ENCODE results near the gene ATP2B2. TPM values are rescaled to one million over a fixed set of nuclear protein-coding genes. Genes with fewer than 3 reads are reported as not detected.

Gene ATP2B2
- not detected for total RNA-seq

DNA sequence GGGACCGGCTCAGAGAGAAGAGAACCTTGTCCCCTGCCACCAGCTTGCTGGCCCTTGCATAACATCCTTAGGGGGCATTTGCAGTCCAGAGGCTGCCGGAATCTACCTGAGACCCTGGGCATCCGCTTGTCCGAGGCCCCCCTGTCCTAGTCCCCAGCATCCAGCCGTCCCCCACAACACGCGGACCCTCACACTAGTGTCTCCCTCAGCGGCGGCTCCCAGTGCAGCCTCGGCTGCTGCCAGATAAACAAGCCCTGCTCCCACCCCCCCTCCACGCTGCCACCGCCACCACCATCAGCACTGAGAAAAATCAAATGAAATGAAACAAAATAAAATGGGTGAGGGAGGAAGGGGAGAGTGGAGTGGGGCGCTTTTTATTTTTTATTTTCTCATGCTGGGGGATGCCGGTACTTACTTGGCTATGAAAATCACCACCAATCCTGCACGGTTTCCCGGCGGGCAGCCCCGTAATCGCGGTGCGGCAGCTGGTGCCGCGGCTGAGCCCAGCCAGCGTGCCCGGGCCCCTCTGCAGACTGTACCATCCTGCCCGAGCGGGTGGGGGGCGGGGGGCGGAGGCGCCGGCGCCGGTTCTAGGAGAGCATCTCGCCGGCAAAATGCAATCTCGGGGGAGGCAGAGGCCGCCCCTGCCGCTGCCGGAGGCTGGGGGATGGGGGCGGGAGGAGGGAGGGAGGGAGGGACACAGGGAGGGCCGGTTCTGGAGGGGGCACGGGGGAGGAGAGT lies at the start of gene ATP2B2:
TSS of gene ATP2B2 (minus strand) at position 537 of the 741 bp plus-strand sequence. CDS start 56,043 bp downstream, outside the sequence.
- no peaks in the 10 kb centered on the region for H3K4me1 ChIP-seq (ENCODE audit: insufficient read depth, low read length)
- H3K9me3 ChIP-seq (ENCODE audit: low read depth, low read length): no peaks in the 10 kb centered on the region
- peaks cover 11% of the 10 kb centered on the region for H3K27me3 ChIP-seq (ENCODE audit: insufficient read depth, low read length)
- H3K4me3 ChIP-seq (ENCODE audit: low read length): no peak within 1 kb of the TSS

DNA sequence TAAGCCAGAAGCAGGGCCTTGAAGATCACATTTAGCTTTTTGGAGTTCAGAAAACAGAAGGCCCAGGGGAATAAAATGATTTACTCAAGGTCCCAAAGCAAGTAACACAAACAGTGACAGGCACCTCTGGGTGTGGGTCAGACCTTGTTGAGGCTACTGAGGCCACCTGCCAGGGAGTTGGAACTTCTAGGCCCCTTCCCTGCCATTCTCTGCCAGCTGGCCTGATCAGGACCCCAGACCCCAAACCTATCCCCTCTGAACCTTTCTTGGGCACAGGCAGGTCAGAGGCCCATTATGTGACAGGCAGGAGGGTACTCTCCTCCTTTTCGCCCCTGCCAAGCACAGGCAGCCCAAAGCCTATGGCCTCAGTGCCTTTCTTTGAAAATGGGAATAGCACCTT lies 49.4 kb upstream of the ATP2B2 start:
- H3K9me3 ChIP-seq (ENCODE audit: low read depth, low read length): no peaks in the 10 kb centered on the region
- H3K27me3 ChIP-seq (ENCODE audit: insufficient read depth, low read length): no peaks in the 10 kb centered on the region
- H3K4me3 ChIP-seq (ENCODE audit: low read length): no peak overlapping the region
- peaks cover 14% of the 10 kb centered on the region for H3K4me1 ChIP-seq (ENCODE audit: insufficient read depth, low read length)

- Histone ChIP-seq H3K27me3 (ENCODE audit: insufficient read depth, low read length) (no peaks in the 10 kb centered on the region), H3K4me1 (ENCODE audit: insufficient read depth, low read length) (peaks cover 14% of the 10 kb centered on the region), H3K9me3 (ENCODE audit: low read depth, low read length) (no peaks in the 10 kb centered on the region), H3K4me3 (ENCODE audit: low read length) (no peak overlapping the region)
These were observed 48.8 kb upstream of the ATP2B2 start for GRCh38 chr3:10554236-10554611.

GRCh38 chr3:10553591-10554235 lies 48.3 kb upstream of the ATP2B2 start:
- Histone ChIP-seq H3K9me3 (ENCODE audit: low read depth, low read length) (no peaks in the 10 kb centered on the region), H3K4me3 (ENCODE audit: low read length) (no peak overlapping the region), H3K27me3 (ENCODE audit: insufficient read depth, low read length) (no peaks in the 10 kb centered on the region), H3K4me1 (ENCODE audit: insufficient read depth, low read length) (peaks cover 14% of the 10 kb centered on the region)

GRCh38 chr3:10552631-10552943 lies 47.2 kb upstream of the ATP2B2 start:
- no peaks in the 10 kb centered on the region for H3K27me3 ChIP-seq (ENCODE audit: insufficient read depth, low read length)
- peaks cover 14% of the 10 kb centered on the region for H3K4me1 ChIP-seq (ENCODE audit: insufficient read depth, low read length)
- H3K9me3 ChIP-seq (ENCODE audit: low read depth, low read length): no peaks in the 10 kb centered on the region
- H3K4me3 ChIP-seq (ENCODE audit: low read length): no peak overlapping the region

GRCh38 chr3:10551821-10552630 lies 46.6 kb upstream of the ATP2B2 start:
- Histone ChIP-seq H3K27me3 (ENCODE audit: insufficient read depth, low read length) (no peaks in the 10 kb centered on the region), H3K4me1 (ENCODE audit: insufficient read depth, low read length) (peaks cover 14% of the 10 kb centered on the region), H3K9me3 (ENCODE audit: low read depth, low read length) (no peaks in the 10 kb centered on the region), H3K4me3 (ENCODE audit: low read length) (no peak overlapping the region)

DNA sequence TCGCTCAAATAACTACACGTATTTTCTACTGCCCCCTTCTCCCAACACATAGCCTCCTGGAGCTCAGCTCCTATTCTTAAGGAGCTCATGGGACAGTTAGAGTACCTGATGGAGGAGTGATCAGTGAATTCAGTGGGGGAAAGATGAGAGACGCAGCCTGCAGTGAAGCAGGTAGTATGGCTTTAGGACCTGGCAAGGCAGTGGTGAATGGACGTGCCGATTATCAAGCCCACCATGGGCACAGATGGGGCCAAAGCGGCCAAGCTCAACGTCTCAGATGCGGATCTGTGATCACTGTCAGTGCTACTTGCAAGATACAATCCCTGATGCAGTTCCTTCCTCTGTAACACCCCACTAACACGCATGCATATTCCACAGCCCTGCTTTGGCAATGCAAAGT lies 45.8 kb upstream of the ATP2B2 start:
- H3K27me3 ChIP-seq (ENCODE audit: insufficient read depth, low read length): no peaks in the 10 kb centered on the region
- peaks cover 14% of the 10 kb centered on the region for H3K4me1 ChIP-seq (ENCODE audit: insufficient read depth, low read length)
- no peak overlapping the region for H3K4me3 ChIP-seq (ENCODE audit: low read length)
- no peaks in the 10 kb centered on the region for H3K9me3 ChIP-seq (ENCODE audit: low read depth, low read length)

- peaks cover 14% of the 10 kb centered on the region for H3K4me1 ChIP-seq (ENCODE audit: insufficient read depth, low read length)
- no peaks in the 10 kb centered on the region for H3K27me3 ChIP-seq (ENCODE audit: insufficient read depth, low read length)
- no peak overlapping the region for H3K4me3 ChIP-seq (ENCODE audit: low read length)
- H3K9me3 ChIP-seq (ENCODE audit: low read depth, low read length): no peaks in the 10 kb centered on the region
These were observed 45.3 kb upstream of the ATP2B2 start for GRCh38 chr3:10550705-10551104.

DNA sequence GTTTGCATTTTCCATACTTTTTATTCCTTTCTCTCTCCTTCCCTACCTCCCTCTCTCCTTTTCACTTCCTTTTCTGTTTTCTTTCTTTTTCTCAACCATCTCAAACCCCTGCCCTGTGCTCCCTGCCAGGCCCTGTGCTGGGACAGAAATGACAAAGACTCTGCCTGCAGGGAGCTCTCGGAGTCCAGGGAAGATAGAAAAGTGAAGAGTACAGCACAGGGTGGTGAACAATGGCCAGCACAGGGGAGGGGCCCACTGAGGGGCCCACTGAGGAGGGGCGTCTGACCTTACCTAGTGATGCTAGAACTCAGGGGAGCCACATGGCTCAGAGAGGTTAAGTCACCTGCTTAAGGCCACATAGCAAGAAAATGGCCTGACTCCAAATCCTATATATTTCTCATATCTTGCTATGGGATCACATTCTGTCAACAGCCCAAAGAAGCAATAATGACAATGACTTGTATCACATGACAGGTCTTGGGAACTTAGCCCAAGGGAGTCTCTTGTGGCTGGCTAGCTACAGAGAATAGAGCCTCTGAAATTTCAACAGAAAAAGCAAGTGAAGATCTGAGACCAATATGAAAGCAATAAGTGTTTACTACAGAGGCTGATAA lies 44.3 kb upstream of the ATP2B2 start:
- peaks cover 14% of the 10 kb centered on the region for H3K4me1 ChIP-seq (ENCODE audit: insufficient read depth, low read length)

GRCh38 chr3:10548992-10549391 lies 43.6 kb upstream of the ATP2B2 start:
- peaks cover 14% of the 10 kb centered on the region for H3K4me1 ChIP-seq (ENCODE audit: insufficient read depth, low read length)
- H3K4me3 ChIP-seq (ENCODE audit: low read length): no peak overlapping the region
- H3K27me3 ChIP-seq (ENCODE audit: insufficient read depth, low read length): no peaks in the 10 kb centered on the region
- no peaks in the 10 kb centered on the region for H3K9me3 ChIP-seq (ENCODE audit: low read depth, low read length)

More for the DNA sequence above, 44.3 kb upstream of the ATP2B2 start:
- H3K4me3 ChIP-seq (ENCODE audit: low read length): no peak overlapping the region
- H3K9me3 ChIP-seq (ENCODE audit: low read depth, low read length): no peaks in the 10 kb centered on the region
- H3K27me3 ChIP-seq (ENCODE audit: insufficient read depth, low read length): no peaks in the 10 kb centered on the region

DNA sequence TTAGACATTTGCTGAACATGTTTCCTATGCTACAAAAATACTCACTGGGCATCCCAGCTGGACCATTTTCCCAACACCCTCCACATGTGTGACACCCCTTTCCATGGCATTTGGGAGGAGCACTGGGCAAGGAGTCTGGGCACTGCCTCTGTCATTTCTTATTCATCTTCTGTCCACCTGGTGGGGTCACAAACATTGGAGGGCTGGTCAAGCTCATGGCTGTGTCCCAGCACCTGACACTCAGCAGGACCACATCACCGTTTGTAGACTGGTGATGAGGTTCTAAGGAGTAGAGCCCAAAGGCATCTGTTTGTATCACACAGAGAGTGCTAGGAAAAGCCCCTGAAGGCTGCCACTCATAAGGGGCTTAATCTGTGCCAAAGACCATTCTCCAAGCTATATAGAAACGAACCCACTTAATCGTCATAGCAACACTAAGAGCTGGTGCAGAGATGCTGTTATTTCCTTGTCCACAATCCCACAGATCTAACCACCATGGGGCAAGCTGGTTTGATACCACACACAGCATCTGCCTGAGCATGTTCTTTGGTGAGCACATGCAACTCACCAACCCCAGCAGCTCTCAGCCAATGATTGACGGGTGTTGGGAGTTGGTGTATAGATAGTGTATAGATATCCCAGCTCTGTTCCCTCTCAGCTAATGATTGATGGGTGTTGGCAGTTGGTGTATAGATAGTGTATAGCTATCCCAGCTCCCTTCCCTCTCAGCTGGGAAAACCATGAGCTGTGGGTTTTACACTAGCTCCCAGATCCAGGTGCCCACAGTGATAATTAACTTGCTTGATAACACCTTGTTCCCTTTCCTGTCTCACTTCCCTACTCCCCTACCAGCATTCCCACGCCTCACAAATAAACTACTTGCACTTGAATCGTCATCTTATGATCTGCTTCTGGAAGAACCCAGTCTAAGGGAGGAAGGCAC lies 42.7 kb upstream of the ATP2B2 start:
- H3K9me3 ChIP-seq (ENCODE audit: low read depth, low read length): peaks cover 1% of the 10 kb centered on the region
- H3K4me1 ChIP-seq (ENCODE audit: insufficient read depth, low read length): peaks cover 14% of the 10 kb centered on the region
- no peak overlapping the region for H3K4me3 ChIP-seq (ENCODE audit: low read length)
- no peaks in the 10 kb centered on the region for H3K27me3 ChIP-seq (ENCODE audit: insufficient read depth, low read length)

DNA sequence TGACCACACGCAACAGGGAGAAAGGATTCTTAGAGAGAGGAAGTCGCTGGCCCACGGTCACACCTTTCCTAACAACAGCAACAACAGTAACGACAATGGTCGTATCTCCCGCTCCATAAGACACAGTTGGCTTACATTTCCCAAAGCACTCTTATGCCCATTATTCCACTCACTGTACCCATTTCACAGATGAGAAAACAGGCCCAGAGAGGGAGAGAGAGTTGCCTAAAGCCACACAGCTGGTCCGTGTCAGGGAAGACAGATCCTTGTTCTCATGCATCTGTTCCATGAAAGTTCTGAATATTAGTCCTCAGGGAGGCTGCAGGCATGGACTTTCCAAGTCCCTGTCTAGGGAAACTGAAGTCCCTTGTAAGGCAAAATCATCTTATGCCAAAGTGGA lies 42.0 kb upstream of the ATP2B2 start:
- peaks cover 10% of the 10 kb centered on the region for H3K4me1 ChIP-seq (ENCODE audit: insufficient read depth, low read length)
- no peaks in the 10 kb centered on the region for H3K27me3 ChIP-seq (ENCODE audit: insufficient read depth, low read length)
- peaks cover 8% of the 10 kb centered on the region for H3K9me3 ChIP-seq (ENCODE audit: low read depth, low read length)
- H3K4me3 ChIP-seq (ENCODE audit: low read length): no peak overlapping the region

DNA sequence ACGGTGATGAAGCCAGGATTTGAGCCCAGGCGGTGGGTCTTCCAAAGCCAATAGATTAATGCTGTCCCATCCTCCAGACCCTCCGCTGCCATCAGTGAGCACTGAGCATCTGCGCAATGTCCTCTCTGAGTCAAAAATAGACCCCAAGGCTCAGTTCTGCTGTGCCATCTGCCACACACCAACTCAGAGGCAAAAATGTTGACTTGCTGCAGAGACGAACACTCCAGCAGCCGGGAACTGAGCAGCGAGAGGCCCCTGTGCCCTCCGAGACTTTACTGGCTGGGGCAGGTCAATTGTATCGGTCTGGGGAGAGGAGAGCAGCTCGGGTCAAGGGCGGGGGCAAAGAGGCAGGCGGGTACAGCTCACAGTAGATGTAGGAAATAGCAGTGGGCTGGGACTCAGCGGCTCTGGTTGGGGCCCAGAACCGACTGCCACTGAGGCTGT lies 41.5 kb upstream of the ATP2B2 start:
- peaks cover 13% of the 10 kb centered on the region for H3K9me3 ChIP-seq (ENCODE audit: low read depth, low read length)
- no peak overlapping the region for H3K4me3 ChIP-seq (ENCODE audit: low read length)
- peaks cover 4% of the 10 kb centered on the region for H3K4me1 ChIP-seq (ENCODE audit: insufficient read depth, low read length)
- no peaks in the 10 kb centered on the region for H3K27me3 ChIP-seq (ENCODE audit: insufficient read depth, low read length)

- Histone ChIP-seq H3K27me3 (ENCODE audit: insufficient read depth, low read length) (no peaks in the 10 kb centered on the region), H3K4me3 (ENCODE audit: low read length) (no peak overlapping the region), H3K4me1 (ENCODE audit: insufficient read depth, low read length) (no peaks in the 10 kb centered on the region), H3K9me3 (ENCODE audit: low read depth, low read length) (peaks cover 13% of the 10 kb centered on the region)
These were observed 40.8 kb upstream of the ATP2B2 start for GRCh38 chr3:10546181-10546624.

Measured in mononuclear cell (primary cell).